ENCODE data around the gene KRTAP5-11. TPM values are rescaled to one million over a fixed set of nuclear protein-coding genes. Genes with fewer than 3 reads are reported as not detected.
"Not testable (repeated sequence)": the region's sequence is repeated elsewhere in the genome, so short reads cannot be mapped to it uniquely, and the experiment has no call there.

The KRTAP5-11 gene
- total RNA-seq, 4 donors from 2014 or later = not detected

GRCh38 chr11:71581826-71582225 lies 849 bp downstream of the KRTAP5-11 start:
- intact Hi-C loops (cut with DNase I) = no loop called here
- no peaks in the 10 kb centered on the region for H3K36me3 ChIP-seq
- TF ChIP-seq POLR2A (IDR thresholded peaks at IDR 0.05) = no peak
- TF ChIP-seq, protein P1, sequence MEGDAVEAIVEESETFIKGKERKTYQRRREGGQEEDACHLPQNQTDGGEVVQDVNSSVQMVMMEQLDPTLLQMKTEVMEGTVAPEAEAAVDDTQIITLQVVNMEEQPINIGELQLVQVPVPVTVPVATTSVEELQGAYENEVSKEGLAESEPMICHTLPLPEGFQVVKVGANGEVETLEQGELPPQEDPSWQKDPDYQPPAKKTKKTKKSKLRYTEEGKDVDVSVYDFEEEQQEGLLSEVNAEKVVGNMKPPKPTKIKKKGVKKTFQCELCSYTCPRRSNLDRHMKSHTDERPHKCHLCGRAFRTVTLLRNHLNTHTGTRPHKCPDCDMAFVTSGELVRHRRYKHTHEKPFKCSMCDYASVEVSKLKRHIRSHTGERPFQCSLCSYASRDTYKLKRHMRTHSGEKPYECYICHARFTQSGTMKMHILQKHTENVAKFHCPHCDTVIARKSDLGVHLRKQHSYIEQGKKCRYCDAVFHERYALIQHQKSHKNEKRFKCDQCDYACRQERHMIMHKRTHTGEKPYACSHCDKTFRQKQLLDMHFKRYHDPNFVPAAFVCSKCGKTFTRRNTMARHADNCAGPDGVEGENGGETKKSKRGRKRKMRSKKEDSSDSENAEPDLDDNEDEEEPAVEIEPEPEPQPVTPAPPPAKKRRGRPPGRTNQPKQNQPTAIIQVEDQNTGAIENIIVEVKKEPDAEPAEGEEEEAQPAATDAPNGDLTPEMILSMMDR (IDR thresholded peaks at IDR 0.05) = no peak
- no peak overlapping the region for H3K27ac ChIP-seq
- no peaks in the 10 kb centered on the region for H3K4me1 ChIP-seq
- DNase-seq = no peak
- no peak overlapping the region for H3K4me3 ChIP-seq (replicated peaks in 1 of 3)
- no peaks in the 10 kb centered on the region for H3K9me3 ChIP-seq
- WGBS, 2 donors = 76 to 87% methylated on average over 4 of the region's 4 CpGs
- H3K27me3 ChIP-seq = no peaks in the 10 kb centered on the region

DNA sequence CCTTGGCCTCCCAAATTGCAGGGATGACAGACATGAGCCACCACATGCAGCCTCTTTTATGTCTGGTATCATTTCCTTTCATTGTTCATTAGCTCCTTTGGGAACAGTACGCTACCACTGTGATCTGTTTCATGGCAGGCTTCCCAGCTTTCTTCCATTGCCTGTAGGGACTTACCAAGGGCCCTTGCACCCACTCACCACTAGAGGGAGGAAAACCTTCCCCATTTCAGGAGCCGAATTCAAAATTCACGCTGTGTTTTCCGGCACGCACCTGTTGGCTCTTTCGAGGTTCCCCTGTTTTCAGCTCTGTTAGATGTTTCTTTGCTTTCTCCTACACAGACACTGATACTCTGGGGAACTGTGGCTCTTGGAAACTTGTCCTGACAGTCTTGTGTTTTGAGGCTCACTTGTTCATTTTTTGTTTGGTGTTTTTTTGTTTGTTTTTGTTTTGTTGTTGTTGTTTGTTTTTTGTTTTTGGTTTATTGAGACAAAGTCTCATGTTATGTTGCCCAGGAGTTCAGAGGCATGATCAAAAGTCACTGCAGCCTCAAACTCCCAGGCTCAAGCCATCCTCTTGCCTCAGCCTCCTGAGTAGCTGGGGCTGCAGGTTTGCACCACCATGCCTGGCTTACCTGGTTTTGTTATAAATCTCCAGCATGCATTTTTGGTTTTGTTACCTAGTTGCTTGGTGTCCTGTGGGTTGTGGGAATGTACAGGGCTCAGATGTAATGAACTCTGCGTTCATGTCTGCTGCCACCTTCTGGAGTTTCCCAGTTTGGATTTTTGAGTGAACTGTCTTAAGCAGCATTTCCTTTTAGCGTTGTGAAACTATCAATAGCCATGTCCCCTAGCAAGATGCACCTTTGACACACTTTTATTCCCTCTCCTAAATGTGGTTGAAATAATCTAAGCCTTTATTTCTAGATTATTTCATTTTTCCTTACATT lies 2.3 kb downstream of the KRTAP5-11 start:
- intact Hi-C loops (cut with DNase I) = no loop called here
- H3K36me3 ChIP-seq = no peaks in the 10 kb centered on the region
- no peaks in the 10 kb centered on the region for H3K27me3 ChIP-seq
- 7 to 19% methylated on average over 8 of the region's 8 CpGs for WGBS, 2 donors
- H3K27ac ChIP-seq = no peak overlapping the region
- DNase-seq = peak; percentile 76 to 80
- H3K4me3 ChIP-seq (replicated peaks in 1 of 3) = no peak overlapping the region
- H3K4me1 ChIP-seq = no peaks in the 10 kb centered on the region
- TF ChIP-seq POLR2A (IDR thresholded peaks at IDR 0.05) = no peak
- TF ChIP-seq, protein P1 (IDR thresholded peaks at IDR 0.05) = peak; percentile 67 to 92 (median 70)
- no peaks in the 10 kb centered on the region for H3K9me3 ChIP-seq

GRCh38 chr11:71579513-71579912 lies 3.2 kb downstream of the KRTAP5-11 start:
- H3K27me3 ChIP-seq; H3K9me3 ChIP-seq; H3K27ac ChIP-seq; DNase-seq; H3K4me3 ChIP-seq (replicated peaks in 1 of 3); H3K4me1 ChIP-seq; intact Hi-C loops (cut with DNase I); H3K36me3 ChIP-seq: not testable (repeated sequence)
- 58 to 66% methylated on average over 7 of the region's 7 CpGs for WGBS, 2 donors

DNA sequence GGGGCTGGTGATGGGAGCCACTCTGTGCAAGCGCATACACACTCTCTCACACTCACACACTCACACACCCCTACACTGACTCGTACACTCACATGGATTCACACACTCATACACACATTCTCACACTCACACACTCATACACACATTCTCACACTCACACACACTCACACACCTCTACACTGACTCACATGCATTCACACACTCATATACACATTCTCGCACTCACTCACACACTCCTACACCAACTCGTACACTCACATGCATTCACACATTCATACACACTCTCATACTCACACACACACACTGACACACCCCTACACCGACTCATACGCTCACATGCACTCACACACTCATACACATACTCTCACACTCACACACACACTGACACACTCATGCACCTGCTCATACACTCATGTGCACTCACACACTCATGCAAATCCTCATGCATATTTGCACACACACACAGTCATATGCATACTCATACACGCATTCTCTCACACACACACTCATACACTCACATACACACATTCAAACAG lies 5.1 kb downstream of the KRTAP5-11 start:
- Histone ChIP-seq H3K4me1 (no peaks in the 10 kb centered on the region), H3K27me3 (no peaks in the 10 kb centered on the region), H3K9me3 (no peaks in the 10 kb centered on the region), H3K27ac (no peak overlapping the region), H3K36me3 (no peaks in the 10 kb centered on the region), H3K4me3 (replicated peaks in 1 of 3) (no peak overlapping the region)
- TF ChIP-seq POLR2A (IDR thresholded peaks at IDR 0.05) = no peak
- TF ChIP-seq, protein P1 (IDR thresholded peaks at IDR 0.05) = no peak
- 92 to 97% methylated on average over 7 of the region's 7 CpGs for WGBS, 2 donors
- intact Hi-C loops (cut with DNase I) = no loop called here
- no peak for DNase-seq

DNA sequence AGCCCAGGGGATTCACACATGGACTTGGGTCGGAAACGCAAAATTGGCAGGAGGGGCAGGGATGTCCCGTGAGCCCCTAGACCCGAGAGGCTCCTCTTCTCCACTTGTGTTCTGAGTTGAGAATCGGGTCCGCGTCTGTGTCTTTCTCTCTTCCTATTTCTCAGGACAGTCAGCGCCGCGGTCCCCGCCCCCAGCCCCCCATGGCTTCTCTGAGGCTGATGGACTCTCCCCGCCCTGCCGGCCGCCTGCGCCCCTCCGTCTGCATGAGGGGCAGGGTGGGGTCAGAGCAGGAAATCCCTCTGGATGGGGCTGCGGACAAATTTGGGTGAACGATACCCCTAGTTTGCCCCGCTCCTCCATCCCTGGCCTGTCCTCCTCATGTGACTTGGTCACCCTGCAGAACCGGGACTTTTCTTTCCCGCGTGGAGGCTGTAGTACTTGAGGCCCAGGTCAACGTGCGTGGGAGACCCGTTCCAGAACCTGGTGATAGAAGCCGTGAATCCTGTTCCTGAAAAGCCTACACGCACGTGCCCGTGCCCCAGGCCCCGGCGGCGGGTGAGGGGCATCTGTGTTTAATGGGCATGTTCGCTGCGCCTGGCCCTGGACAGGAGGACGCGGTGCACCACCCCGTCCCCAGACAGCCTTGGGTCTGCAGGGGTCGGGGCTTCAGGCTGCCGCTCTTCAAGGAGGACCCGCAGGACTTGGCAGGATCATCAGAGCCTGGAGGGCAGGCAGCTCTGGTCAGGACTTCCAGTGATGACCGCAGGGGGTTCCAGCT lies 5.8 kb downstream of the KRTAP5-11 start:
- H3K27me3 ChIP-seq; H3K9me3 ChIP-seq; H3K4me3 ChIP-seq (replicated peaks in 1 of 3); DNase-seq; H3K36me3 ChIP-seq; intact Hi-C loops (cut with DNase I); H3K27ac ChIP-seq; H3K4me1 ChIP-seq: not testable (repeated sequence)
- WGBS, 2 donors = 86 to 88% methylated on average over 21 to 23 of the region's 41 CpGs
